Sigmoid colon (tissue), 4 donors: ENCODE measurements around the gene SQOR.

ENCODE experiments used
- EP300 ChIP-seq, 4 donors: sonication (generic); formaldehyde crosslinking; IDR thresholded peaks; one replicate each; pipeline ENCODE4 v1.6.1; 2017; ENCODE audit warnings: antibody characterized with exemption in 4 of 4
- POLR2AphosphoS5 ChIP-seq, 4 donors: sonication (generic); formaldehyde crosslinking; IDR thresholded peaks; one replicate each; pipeline ENCODE4 v1.6.1; 2017; ENCODE audit warnings: antibody characterized with exemption in 4 of 4

DNA sequence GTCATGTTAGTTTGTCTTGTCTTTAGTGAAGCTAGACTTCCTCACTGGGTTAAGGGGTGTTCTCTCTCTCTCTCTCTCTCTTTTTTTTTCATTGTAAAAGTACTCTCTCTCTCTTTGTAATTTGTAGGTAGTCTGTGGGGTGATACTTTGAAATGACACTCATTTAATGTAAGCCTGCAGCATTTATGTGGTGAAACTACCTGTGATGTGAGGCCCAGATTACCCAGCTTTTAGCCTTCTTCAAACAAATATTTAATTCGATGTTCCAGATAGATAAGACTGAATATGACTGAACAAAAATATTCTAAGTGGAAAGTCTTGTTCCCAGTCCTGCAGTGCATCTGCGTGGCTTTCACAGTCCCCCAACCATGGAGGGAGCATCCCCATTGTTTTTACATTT, 49.7 kb downstream of the SQOR start:
- TF ChIP-seq POLR2AphosphoS5 (IDR thresholded peaks at IDR 0.05) (no peak), EP300 (IDR thresholded peaks at IDR 0.05) (no peak)
